HG02938 (cell line): Measurements from ENCODE around the gene CERS4.
"Not testable (repeated sequence)": the region's sequence is repeated elsewhere in the genome, so short reads cannot be mapped to it uniquely, and the experiment has no call there.

Experiments used
- ATAC-seq: cut with Tn5 transposase; IDR thresholded peaks from one replicate; pipeline ENCODE4 v1.9.1; 2021; ENCODE audit warnings: mild to moderate bottlenecking, moderate library complexity; ENCODE audit not compliant: unreplicated experiment

CERS4 gene

GRCh38 chr19:8241646-8242045 is 32.5 kb downstream of the CERS4 start:
- no peak for ATAC-seq

- ATAC-seq = no peak
Measured at GRCh38 chr19:8242211-8242821, 33.1 kb downstream of the CERS4 start.

- no peak for ATAC-seq
Measured at GRCh38 chr19:8243146-8243545, 34.0 kb downstream of the CERS4 start.

GRCh38 chr19:8244442-8244841 is 35.3 kb downstream of the CERS4 start:
- no peak for ATAC-seq

GRCh38 chr19:8245869-8246835 is 37.0 kb downstream of the CERS4 start:
- no peak for ATAC-seq

- not testable (repeated sequence) for ATAC-seq
Measured at GRCh38 chr19:8247129-8247890, 38.1 kb downstream of the CERS4 start.

GRCh38 chr19:8248348-8249328 is 39.5 kb downstream of the CERS4 start:
- no peak for ATAC-seq

- ATAC-seq = no peak
Measured at GRCh38 chr19:8250596-8250995, 41.4 kb downstream of the CERS4 start.

GRCh38 chr19:8251025-8251472 is 41.9 kb downstream of the CERS4 start:
- no peak for ATAC-seq

- ATAC-seq = no peak
Measured at GRCh38 chr19:8252922-8253589, 43.9 kb downstream of the CERS4 start.

GRCh38 chr19:8253678-8254077 is 44.5 kb downstream of the CERS4 start:
- ATAC-seq = no peak

- no peak for ATAC-seq
Measured at GRCh38 chr19:8254286-8255001, 45.3 kb downstream of the CERS4 start.

GRCh38 chr19:8255426-8256125 is 46.4 kb downstream of the CERS4 start:
- no peak for ATAC-seq

- ATAC-seq = no peak
Measured at GRCh38 chr19:8256276-8257051, 47.3 kb downstream of the CERS4 start.

GRCh38 chr19:8257052-8257443 is 47.9 kb downstream of the CERS4 start:
- no peak for ATAC-seq

- no peak for ATAC-seq
Measured at GRCh38 chr19:8259142-8259921, 50.2 kb downstream of the CERS4 start.

GRCh38 chr19:8259922-8260247 is 50.7 kb downstream of the CERS4 start:
- no peak for ATAC-seq
